Measurements from ENCODE around the gene TJP3. TPM values are rescaled to one million over a fixed set of nuclear protein-coding genes. Genes with fewer than 3 reads are reported as not detected.

TJP3 gene
- total RNA-seq: not detected in 2 replicates

GRCh38 chr19:3708207-3708931, at the start of gene TJP3:
TSS of gene TJP3 (plus strand) at chr19:3708384. CDS start at chr19:3728433, 20,049 bp downstream.

GRCh38 chr19:3700242-3701032, 7.7 kb upstream of the TJP3 start, which contains the start of gene PIP5K1C:
TSS of gene PIP5K1C (minus strand) at chr19:3700468. CDS start at chr19:3700390, 78 bp downstream.

GRCh38 chr19:3761382-3762129, 53.4 kb downstream of the TJP3 start, which contains the start of gene APBA3:
TSS of gene APBA3 (minus strand) at chr19:3761692. CDS start at chr19:3760264, 1,428 bp downstream.

GRCh38 chr19:3762501-3763459, 54.6 kb downstream of the TJP3 start, which contains the start of gene MRPL54:
TSS of gene MRPL54 (plus strand) at chr19:3762682. CDS start at chr19:3762701, 19 bp downstream.

GRCh38 chr19:3771906-3772455, 63.8 kb downstream of the TJP3 start, which contains the start of gene RAX2:
TSS of gene RAX2 (minus strand) at chr19:3772228. CDS start at chr19:3771742, 486 bp downstream.

GRCh38 chr19:3785938-3786824, 78.0 kb downstream of the TJP3 start, which contains the start of gene MATK:
TSS of gene MATK (minus strand) at chr19:3786381. CDS start at chr19:3785135, 1,246 bp downstream.

Small RNA genes lying within 50 kb of the gene (small RNA-seq; reads per million reads assigned to genes)
- gene AC005777.1: not detected

Other genes with a start within 250 kb of the TJP3 start
- 0.33 TPM in 1 of 2 replicates, not detected in the other for gene SMIM24, start 227.9 kb upstream of the TJP3 start, total RNA-seq
- not detected in 2 replicates for gene SMIM44, start 224.9 kb upstream of the TJP3 start, total RNA-seq
- 11.8 TPM in 2 replicates for gene DOHH, start 207.7 kb upstream of the TJP3 start, total RNA-seq
- 44.6 and 55.2 TPM in 2 replicates for gene FZR1, start 202.1 kb upstream of the TJP3 start, total RNA-seq
- gene TEKTIP1, start 169.2 kb upstream of the TJP3 start, total RNA-seq: not detected in 2 replicates
- gene MFSD12, start 150.8 kb upstream of the TJP3 start, total RNA-seq: 78.8 and 124 TPM in 2 replicates
- gene HMG20B, start 135.4 kb upstream of the TJP3 start, total RNA-seq: 83.5 and 111 TPM in 2 replicates
- 1.1 and 1.3 TPM in 2 replicates for gene GIPC3, start 122.9 kb upstream of the TJP3 start, total RNA-seq
- gene TBXA2R, start 101.5 kb upstream of the TJP3 start, total RNA-seq: 1.7 and 2.0 TPM in 2 replicates
- gene CACTIN, start 81.6 kb upstream of the TJP3 start, total RNA-seq: 27.0 and 33.6 TPM in 2 replicates
- 43.6 and 54.5 TPM in 2 replicates for gene PIP5K1C, start 7.9 kb upstream of the TJP3 start, total RNA-seq
- gene APBA3, start 53.3 kb downstream of the TJP3 start, total RNA-seq: 26.6 and 29.4 TPM in 2 replicates
- 50.1 and 51.0 TPM in 2 replicates for gene MRPL54, start 54.3 kb downstream of the TJP3 start, total RNA-seq
- gene RAX2, start 63.8 kb downstream of the TJP3 start, total RNA-seq: not detected in 2 replicates
- 0.29 TPM in 1 of 2 replicates, not detected in the other for gene MATK, start 78.0 kb downstream of the TJP3 start, total RNA-seq
- gene ZFR2, start 160.7 kb downstream of the TJP3 start, total RNA-seq: not detected in 2 replicates
- not detected in 2 replicates for gene ATCAY, start 172.3 kb downstream of the TJP3 start, total RNA-seq
- not detected in 2 replicates for gene NMRK2, start 224.7 kb downstream of the TJP3 start, total RNA-seq

All from vein endothelial cell (primary cell).